H1 (cell line): Measurements from ENCODE around the gene SMIM41. TPM values are rescaled to one million over a fixed set of nuclear protein-coding genes. Genes with fewer than 3 reads are reported as not detected.

Experiments used
- TAF1 ChIP-seq: IDR thresholded peaks from 2 replicates; pipeline ENCODE4 v1.6.1; 2011; ENCODE audit warnings: mild to moderate bottlenecking, low read depth, low read length
- polyA plus RNA-seq, 7 experiments: library from polyadenylated mRNA; depleted of rRNA in 3 of 7; stranded (reverse) in 5 of 7; unstranded in 2 of 7; fragments of >200 nt in 5 of 7; fragments of 200-250 nt in 2 of 7; gene quantifications; 1 replicate in 5 of 7; 2 replicates in 1 of 7; 4 replicates in 1 of 7; pipeline versions ENCODE4 v1.2.1 to v1.2.3, GENCODE V29; 2011 to 2013; ENCODE audit warnings: missing spikeins in 2 of 7, mixed read lengths in 2 of 7
- total RNA-seq: library from RNA; stranded (reverse); fragmentation: NEBNext Ultra II Directional; extraction: Animal tissue kit (Norgen Biotek cat#: 25700); gene quantifications from 2 replicates; pipeline ENCODE4 v1.2.1, GENCODE V29; 2021
- TF ChIP-seq, protein P1 (sequence below): IDR thresholded peaks from 2 replicates; pipeline ENCODE4 v1.6.1; 2011; ENCODE audit warnings: low read length, improper control_type of control experiment

The SMIM41 gene
- total and polyA plus RNA-seq, 2 of the 8 experiments (the other 6 are each of a cell fraction or from before 2014, with no cell fraction given) = 0.28 to 0.98 TPM

DNA sequence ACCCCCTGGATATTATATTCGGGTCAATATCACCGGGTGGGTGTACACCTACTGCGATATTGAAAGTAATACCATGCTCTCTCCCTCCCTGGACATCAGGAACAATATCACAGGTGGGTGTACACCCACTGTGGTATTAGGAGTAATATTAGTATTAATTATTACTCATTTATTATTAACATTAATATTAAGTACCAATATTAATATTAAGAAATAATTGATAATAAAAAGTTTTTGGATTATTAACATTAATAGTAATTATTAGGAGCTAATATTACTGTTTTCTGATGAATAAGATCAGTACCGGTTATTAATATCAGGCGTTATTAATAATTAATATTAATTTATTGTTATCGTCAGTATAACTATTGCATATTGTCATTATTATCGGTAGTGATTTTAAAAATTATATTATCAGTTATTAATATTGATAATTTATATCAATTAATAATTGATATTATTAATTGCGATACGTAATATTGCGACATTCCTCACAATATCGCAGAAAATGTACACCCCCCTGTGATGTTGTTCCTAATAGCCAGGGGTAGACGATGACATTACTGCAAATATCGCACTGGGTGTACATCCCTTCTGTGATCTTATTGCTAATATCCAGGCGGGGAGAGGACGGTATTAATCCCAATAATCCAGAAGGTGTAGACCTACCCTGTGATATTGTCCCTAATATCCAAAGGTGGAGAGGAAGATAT, 17.0 kb downstream of the SMIM41 start (continued):
- no peak for TF ChIP-seq TAF1
- TF ChIP-seq, protein P1, sequence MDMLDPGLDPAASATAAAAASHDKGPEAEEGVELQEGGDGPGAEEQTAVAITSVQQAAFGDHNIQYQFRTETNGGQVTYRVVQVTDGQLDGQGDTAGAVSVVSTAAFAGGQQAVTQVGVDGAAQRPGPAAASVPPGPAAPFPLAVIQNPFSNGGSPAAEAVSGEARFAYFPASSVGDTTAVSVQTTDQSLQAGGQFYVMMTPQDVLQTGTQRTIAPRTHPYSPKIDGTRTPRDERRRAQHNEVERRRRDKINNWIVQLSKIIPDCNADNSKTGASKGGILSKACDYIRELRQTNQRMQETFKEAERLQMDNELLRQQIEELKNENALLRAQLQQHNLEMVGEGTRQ = no peak
- TF ChIP-seq, all 59 proteins: peak for 0
